T-helper 2 cell treated with Interferon-gamma antibody and Interleukin-4, amounts not matched to agents 5 μg/mL and 100 μg/mL, for 36 hours (primary cell): ENCODE results near the gene C14orf180.

Experiments
- DNase-seq: peaks from one replicate; pipeline ENCODE4 v3.0.0; 2021; ENCODE audit warnings: low spot score
- H3K27ac Mint-ChIP-seq: one replicate; pipeline ENCODE4 v1.8.0; 2021; ENCODE audit warnings: mild to moderate bottlenecking, mixed read lengths
- H3K27me3 Mint-ChIP-seq: one replicate; pipeline ENCODE4 v1.8.0; 2021; ENCODE audit warnings: low read depth, mixed read lengths
- H3K36me3 Mint-ChIP-seq: one replicate; pipeline ENCODE4 v1.8.0; 2021; ENCODE audit warnings: low read depth, mixed read lengths
- H3K4me1 Mint-ChIP-seq: one replicate; pipeline ENCODE4 v1.8.0; 2021; ENCODE audit warnings: low read depth, mixed read lengths
- H3K4me3 Mint-ChIP-seq: one replicate; pipeline ENCODE4 v1.8.0; 2022; ENCODE audit warnings: mild to moderate bottlenecking, moderate library complexity, mixed read lengths
- H3K9me3 Mint-ChIP-seq: one replicate; pipeline ENCODE4 v1.8.0; 2021; ENCODE audit warnings: mixed read lengths

Gene C14orf180

GRCh38 chr14:104595116-104595675, 15.6 kb downstream of the C14orf180 start:
- Mint-ChIP-seq H3K27ac (no peak overlapping the region), H3K36me3 (no peaks in the 10 kb centered on the region), H3K4me3 (no peak overlapping the region), H3K4me1 (no peaks in the 10 kb centered on the region), H3K9me3 (no peaks in the 10 kb centered on the region), H3K27me3 (no peaks in the 10 kb centered on the region)
- DNase-seq, result no peak

- Mint-ChIP-seq H3K27me3 (no peaks in the 10 kb centered on the region), H3K27ac (no peak overlapping the region), H3K9me3 (no peaks in the 10 kb centered on the region), H3K4me3 (no peak overlapping the region), H3K4me1 (no peaks in the 10 kb centered on the region), H3K36me3 (no peaks in the 10 kb centered on the region)
- DNase-seq, result no peak
Observed at GRCh38 chr14:104595911-104596450, 16.4 kb downstream of the C14orf180 start.

DNA sequence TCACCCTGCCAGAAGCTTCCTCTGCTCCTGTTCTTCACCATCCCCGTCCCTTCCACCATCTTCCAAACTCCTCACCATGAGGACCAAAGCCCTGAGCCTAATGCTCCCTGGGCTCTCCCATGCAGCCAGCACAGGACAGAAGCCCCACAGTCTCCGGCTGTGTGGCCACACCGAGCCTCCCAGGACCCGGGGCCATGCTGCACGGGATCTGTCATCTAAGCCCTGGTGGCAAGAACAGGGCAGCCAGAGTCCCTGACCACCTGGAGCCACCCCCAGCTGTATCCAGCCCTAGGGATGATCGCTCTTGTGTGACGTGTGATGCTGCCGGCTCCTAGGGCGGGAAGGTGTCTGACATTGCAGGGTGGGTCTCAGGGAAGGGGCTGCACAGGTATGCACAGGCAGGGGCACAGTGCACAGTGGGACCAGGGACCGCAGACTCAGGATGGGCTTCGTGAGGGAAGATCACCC, 16.9 kb downstream of the C14orf180 start:
- Mint-ChIP-seq H3K27ac (no peak overlapping the region), H3K36me3 (no peaks in the 10 kb centered on the region), H3K27me3 (no peaks in the 10 kb centered on the region), H3K9me3 (no peaks in the 10 kb centered on the region), H3K4me1 (no peaks in the 10 kb centered on the region), H3K4me3 (no peak overlapping the region)
- DNase-seq, result no peak

- Mint-ChIP-seq H3K4me3 (no peak overlapping the region), H3K4me1 (no peaks in the 10 kb centered on the region), H3K36me3 (no peaks in the 10 kb centered on the region), H3K27me3 (no peaks in the 10 kb centered on the region), H3K27ac (no peak overlapping the region), H3K9me3 (no peaks in the 10 kb centered on the region)
- no peak for DNase-seq
Observed at GRCh38 chr14:104596927-104597351, 17.4 kb downstream of the C14orf180 start.

GRCh38 chr14:104597576-104597975, 18.0 kb downstream of the C14orf180 start:
- Mint-ChIP-seq H3K9me3 (no peaks in the 10 kb centered on the region), H3K27me3 (no peaks in the 10 kb centered on the region), H3K36me3 (no peaks in the 10 kb centered on the region), H3K4me3 (no peak overlapping the region), H3K4me1 (no peaks in the 10 kb centered on the region), H3K27ac (no peak overlapping the region)
- DNase-seq, result no peak

- Mint-ChIP-seq H3K27me3 (peaks cover 3% of the 10 kb centered on the region), H3K36me3 (no peaks in the 10 kb centered on the region), H3K27ac (no peak overlapping the region), H3K4me1 (no peaks in the 10 kb centered on the region), H3K9me3 (no peaks in the 10 kb centered on the region), H3K4me3 (no peak overlapping the region)
- DNase-seq, result no peak
Observed at GRCh38 chr14:104598039-104598909, 18.7 kb downstream of the C14orf180 start.

GRCh38 chr14:104598910-104599273, 19.3 kb downstream of the C14orf180 start:
- H3K27me3 Mint-ChIP-seq, result peaks cover 6% of the 10 kb centered on the region

GRCh38 chr14:104599446-104599845, 19.9 kb downstream of the C14orf180 start:
- H3K27ac Mint-ChIP-seq, result no peak overlapping the region
- H3K36me3 Mint-ChIP-seq, result no peaks in the 10 kb centered on the region
- H3K4me1 Mint-ChIP-seq, result no peaks in the 10 kb centered on the region
- no peak for DNase-seq
- H3K4me3 Mint-ChIP-seq, result no peak overlapping the region
- H3K9me3 Mint-ChIP-seq, result no peaks in the 10 kb centered on the region
- H3K27me3 Mint-ChIP-seq, result peaks cover 10% of the 10 kb centered on the region

More at GRCh38 chr14:104598910-104599273, 19.3 kb downstream of the C14orf180 start:
- H3K27ac Mint-ChIP-seq, result no peak overlapping the region
- no peaks in the 10 kb centered on the region for H3K4me1 Mint-ChIP-seq
- H3K4me3 Mint-ChIP-seq, result no peak overlapping the region
- no peaks in the 10 kb centered on the region for H3K36me3 Mint-ChIP-seq
- H3K9me3 Mint-ChIP-seq, result no peaks in the 10 kb centered on the region
- no peak for DNase-seq

- Mint-ChIP-seq H3K27me3 (peaks cover 16% of the 10 kb centered on the region), H3K4me1 (no peaks in the 10 kb centered on the region), H3K36me3 (no peaks in the 10 kb centered on the region), H3K27ac (no peak overlapping the region), H3K4me3 (no peak overlapping the region), H3K9me3 (no peaks in the 10 kb centered on the region)
- DNase-seq, result no peak
Observed at GRCh38 chr14:104600141-104600643, 20.6 kb downstream of the C14orf180 start.

- Mint-ChIP-seq H3K4me3 (no peak overlapping the region), H3K9me3 (no peaks in the 10 kb centered on the region), H3K4me1 (no peaks in the 10 kb centered on the region), H3K27ac (no peak overlapping the region), H3K27me3 (peaks cover 21% of the 10 kb centered on the region), H3K36me3 (no peaks in the 10 kb centered on the region)
- DNase-seq, result no peak
Observed at GRCh38 chr14:104600805-104601204, 21.2 kb downstream of the C14orf180 start.

DNA sequence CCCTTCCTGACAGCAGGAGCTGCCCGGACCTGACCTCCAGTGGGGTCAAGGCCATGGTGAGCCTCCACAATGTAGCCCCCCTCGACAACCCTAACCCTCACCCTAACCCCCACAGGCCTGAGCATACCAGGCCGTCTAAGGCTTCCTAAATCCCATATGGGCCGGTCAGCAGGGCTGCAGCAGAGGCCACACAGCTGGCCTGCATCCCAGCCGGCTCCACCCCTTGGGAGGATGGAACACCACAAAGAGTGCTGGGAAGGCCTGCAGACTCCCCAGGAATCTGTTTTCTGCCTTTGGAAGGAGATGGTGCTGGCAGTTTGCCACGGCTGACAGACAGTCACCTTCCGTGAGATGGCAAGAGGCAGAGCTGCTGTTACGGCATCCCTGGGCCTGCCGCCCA, 22.2 kb downstream of the C14orf180 start:
- no peaks in the 10 kb centered on the region for H3K4me1 Mint-ChIP-seq
- no peaks in the 10 kb centered on the region for H3K36me3 Mint-ChIP-seq
- H3K4me3 Mint-ChIP-seq, result no peak overlapping the region
- DNase-seq, result no peak
- H3K9me3 Mint-ChIP-seq, result no peaks in the 10 kb centered on the region
- no peak overlapping the region for H3K27ac Mint-ChIP-seq
- H3K27me3 Mint-ChIP-seq, result peaks cover 24% of the 10 kb centered on the region

DNA sequence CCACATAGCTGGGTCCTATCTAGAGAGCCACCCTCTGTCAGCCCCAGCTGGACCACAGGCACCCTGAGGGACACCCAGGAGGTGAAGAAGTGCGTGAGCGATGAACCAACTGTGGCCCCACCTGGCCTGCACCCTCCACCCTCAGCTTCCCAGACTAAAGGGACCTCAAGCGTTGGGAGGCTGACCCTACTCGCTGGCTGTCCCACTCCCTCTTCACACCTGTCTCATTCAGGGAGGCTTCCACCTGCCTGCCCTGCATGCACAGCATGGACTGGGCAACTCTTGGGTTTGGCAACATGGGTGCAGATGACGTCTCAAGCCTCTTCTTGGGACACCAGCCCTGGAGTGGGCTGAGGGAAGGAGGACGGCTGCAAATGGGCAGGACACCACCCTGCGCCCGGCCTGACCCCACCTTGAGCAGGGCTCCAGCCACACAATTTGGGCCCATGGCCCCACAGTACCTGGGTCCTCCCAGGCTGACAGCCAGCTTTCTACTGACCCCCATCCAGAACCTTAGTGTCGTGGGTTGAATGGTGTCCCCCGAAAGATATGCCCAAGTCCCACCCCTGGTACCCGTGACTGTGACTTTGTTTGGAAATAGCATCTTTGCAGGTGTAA, 22.9 kb downstream of the C14orf180 start:
- Mint-ChIP-seq H3K27me3 (peaks cover 27% of the 10 kb centered on the region), H3K27ac (no peak overlapping the region), H3K4me1 (no peaks in the 10 kb centered on the region), H3K4me3 (no peak overlapping the region), H3K9me3 (no peaks in the 10 kb centered on the region), H3K36me3 (no peaks in the 10 kb centered on the region)
- no peak for DNase-seq

DNA sequence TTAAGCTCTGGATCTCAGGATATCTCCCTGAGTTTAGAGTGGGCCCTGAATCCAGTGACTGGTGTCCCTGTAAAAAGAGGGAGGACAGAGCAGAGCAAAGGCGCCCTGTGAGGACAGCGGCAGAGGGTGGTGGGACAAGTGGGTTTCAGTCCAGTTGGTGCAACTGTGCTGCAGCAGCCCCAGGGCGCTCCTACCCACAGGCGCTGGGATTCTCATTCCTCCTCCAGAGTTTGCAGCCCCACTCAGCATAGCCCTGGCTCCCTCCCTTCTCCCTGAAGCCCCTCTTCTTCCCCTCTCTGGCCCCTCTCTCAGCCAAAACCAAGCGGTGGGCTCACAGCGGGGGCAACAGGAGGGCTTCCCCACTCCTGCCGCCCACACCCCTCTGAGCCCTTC, 23.4 kb downstream of the C14orf180 start:
- Mint-ChIP-seq H3K9me3 (no peaks in the 10 kb centered on the region), H3K36me3 (no peaks in the 10 kb centered on the region), H3K27ac (no peak overlapping the region), H3K4me3 (no peak overlapping the region), H3K4me1 (no peaks in the 10 kb centered on the region), H3K27me3 (peaks cover 27% of the 10 kb centered on the region)
- DNase-seq, result no peak
